Measurements from ENCODE around the gene SLC16A3. TPM values are rescaled to one million over a fixed set of nuclear protein-coding genes. Genes with fewer than 3 reads are reported as not detected.

SLC16A3 gene
- total and polyA plus RNA-seq, 2 donors (not counting 3 experiments of a cell fraction or from before 2014, with no cell fraction given) = 95.9 to 171 TPM

DNA sequence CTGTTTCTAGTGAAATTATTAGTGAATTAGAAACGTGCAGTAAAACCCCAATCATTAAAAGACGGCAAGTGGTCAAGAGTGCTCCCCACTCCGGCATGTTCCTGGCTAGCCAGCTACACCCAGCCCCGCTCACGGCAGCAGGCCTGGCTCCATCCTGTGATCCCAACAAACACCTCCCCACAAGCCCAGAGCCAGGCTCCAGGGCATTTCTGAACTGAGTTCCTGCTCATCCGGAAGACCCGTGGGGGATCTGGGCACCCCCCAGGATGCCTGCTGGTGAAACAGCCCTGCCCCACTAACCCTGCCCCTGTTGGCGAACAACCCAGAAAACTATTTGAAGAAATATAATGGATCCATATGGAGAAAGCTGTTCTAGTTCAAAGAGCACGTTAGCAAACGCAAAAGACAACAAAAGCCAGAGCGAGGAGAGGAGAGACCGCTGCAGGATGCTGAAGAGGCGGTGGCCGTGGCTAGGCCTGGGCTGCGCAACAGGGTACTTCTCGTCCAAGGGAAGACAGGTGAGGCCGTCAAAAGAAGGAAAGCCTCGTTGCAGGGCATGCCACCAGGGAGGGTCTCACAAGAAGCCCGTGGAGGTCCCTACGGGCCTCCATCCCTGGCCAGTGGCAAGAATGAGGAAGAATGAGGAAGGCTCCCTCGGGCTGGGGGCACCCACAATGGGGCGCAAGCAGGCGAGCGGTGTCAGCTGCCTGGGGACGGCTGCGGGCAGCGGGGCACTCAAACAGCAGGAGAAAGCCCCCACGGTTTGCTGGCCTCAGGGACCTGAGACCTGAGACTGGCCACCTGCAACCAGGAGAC lies 19.2 kb downstream of the SLC16A3 start:
- DNase-seq (ENCODE audit: low read depth, low spot score) (no peak), FAIRE-seq (no peak)
- dilution Hi-C loops (cut with MboI; ENCODE audit: extremely low pct_ligation_motif_present, low sequenced_read_pairs) = no loop called here
- Histone ChIP-seq H3K4me2 (ENCODE audit: insufficient read depth, low read length) (no peak overlapping the region), H3K4me3 (replicated peaks in 1 of 3; ENCODE audit: insufficient read depth in 1 of 3, low read depth in 1 of 3, low read length in 3 of 3) (no peak overlapping the region), H2AFZ (ENCODE audit: low read depth, low read length) (no peak overlapping the region), H3K9me1 (replicated peaks; ENCODE audit: control insufficient read depth, extremely low read depth, insufficient read depth, low read length) (no peaks in the 10 kb centered on the region), H3K9ac (replicated peaks; ENCODE audit: extremely low read depth, insufficient read depth, low read length) (no peak overlapping the region), H3K27ac (ENCODE audit: insufficient read depth, low read depth, low read length) (no peak overlapping the region), H3K4me1 (ENCODE audit: control insufficient read depth, extremely low read depth, insufficient read depth, low read length) (peaks cover 16% of the 10 kb centered on the region), H3K27me3 (ENCODE audit: control insufficient read depth in 2 of 2, insufficient read depth in 2 of 2, low read length in 2 of 2) (no peaks in the 10 kb centered on the region), H3K36me3 (ENCODE audit: control insufficient read depth in 2 of 2, extremely low read depth in 1 of 2, insufficient read depth in 2 of 2, low read length in 2 of 2) (peaks cover 34 to 82% of the 10 kb centered on the region in 2 experiments), H3K9me3 (replicated peaks; ENCODE audit: control insufficient read depth, insufficient read depth, low read length) (no peaks in the 10 kb centered on the region), H3K79me2 (ENCODE audit: control insufficient read depth, insufficient read depth, low read length) (peaks cover 56% of the 10 kb centered on the region), H4K20me1 (replicated peaks; ENCODE audit: control insufficient read depth, extremely low read depth, insufficient read depth, low read length) (peaks cover 2% of the 10 kb centered on the region)
- CTCF ChIA-PET = interaction anchor here (1.2 kb wide), 1 partner anchor 42 kb away, joined by 6 read pairs; no protein-coding TSS in a partner anchor
- BruUV-seq (replicated peaks) = no TSS peak
- intact Hi-C loops (cut with micrococcal nuclease) = loop anchor here (10.0 kb wide), 1 partner anchor 167 kb away; the partner anchor contains the start of genes HEXD and OGFOD3
- POLR2A ChIA-PET = no interaction called here
- TF ChIP-seq POLR2A (IDR thresholded peaks at IDR 0.05; ENCODE audit: low read depth, low read length) (no peak), MYC (IDR thresholded peaks at IDR 0.05; ENCODE audit: low read depth, low read length) (no peak), FOS (IDR thresholded peaks at IDR 0.05; ENCODE audit: borderline replicate concordance, insufficient read depth, low read length) (no peak), POLR2AphosphoS5 (IDR thresholded peaks at IDR 0.05; ENCODE audit: insufficient read depth, low read depth, low read length) (no peak), EZH2 (IDR thresholded peaks at IDR 0.05; ENCODE audit: borderline replicate concordance, low read depth, low read length, severe bottlenecking) (no peak), JUN (IDR thresholded peaks at IDR 0.05; ENCODE audit: borderline replicate concordance, insufficient read depth, insufficient read length, low read depth) (no peak), GATA2 (IDR thresholded peaks at IDR 0.05; ENCODE audit: insufficient read depth, insufficient read length, low read depth, low read length) (no peak)
- TF ChIP-seq, protein P1, sequence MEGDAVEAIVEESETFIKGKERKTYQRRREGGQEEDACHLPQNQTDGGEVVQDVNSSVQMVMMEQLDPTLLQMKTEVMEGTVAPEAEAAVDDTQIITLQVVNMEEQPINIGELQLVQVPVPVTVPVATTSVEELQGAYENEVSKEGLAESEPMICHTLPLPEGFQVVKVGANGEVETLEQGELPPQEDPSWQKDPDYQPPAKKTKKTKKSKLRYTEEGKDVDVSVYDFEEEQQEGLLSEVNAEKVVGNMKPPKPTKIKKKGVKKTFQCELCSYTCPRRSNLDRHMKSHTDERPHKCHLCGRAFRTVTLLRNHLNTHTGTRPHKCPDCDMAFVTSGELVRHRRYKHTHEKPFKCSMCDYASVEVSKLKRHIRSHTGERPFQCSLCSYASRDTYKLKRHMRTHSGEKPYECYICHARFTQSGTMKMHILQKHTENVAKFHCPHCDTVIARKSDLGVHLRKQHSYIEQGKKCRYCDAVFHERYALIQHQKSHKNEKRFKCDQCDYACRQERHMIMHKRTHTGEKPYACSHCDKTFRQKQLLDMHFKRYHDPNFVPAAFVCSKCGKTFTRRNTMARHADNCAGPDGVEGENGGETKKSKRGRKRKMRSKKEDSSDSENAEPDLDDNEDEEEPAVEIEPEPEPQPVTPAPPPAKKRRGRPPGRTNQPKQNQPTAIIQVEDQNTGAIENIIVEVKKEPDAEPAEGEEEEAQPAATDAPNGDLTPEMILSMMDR (IDR thresholded peaks at IDR 0.05; ENCODE audit: extremely low read depth in 1 of 2, insufficient read depth in 1 of 2, low read depth in 1 of 2, low read length in 2 of 2) = no peak
- TF ChIP-seq, protein P2, sequence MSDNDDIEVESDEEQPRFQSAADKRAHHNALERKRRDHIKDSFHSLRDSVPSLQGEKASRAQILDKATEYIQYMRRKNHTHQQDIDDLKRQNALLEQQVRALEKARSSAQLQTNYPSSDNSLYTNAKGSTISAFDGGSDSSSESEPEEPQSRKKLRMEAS (IDR thresholded peaks at IDR 0.05; ENCODE audit: insufficient read depth, insufficient read length) = no peak
